HUES6 (cell line): Measurements from ENCODE around the gene SLC16A6.
"Not testable (repeated sequence)": the region's sequence is repeated elsewhere in the genome, so short reads cannot be mapped to it uniquely, and the experiment has no call there.

Experiments used
- H3K27ac ChIP-seq: 2 replicates; pipeline ENCODE4 v1.7.0; 2013; ENCODE audit warnings: low read depth, mild to moderate bottlenecking, low read length, inconsistent platforms
- H3K27me3 ChIP-seq: 2 replicates; pipeline ENCODE4 v1.6.1; 2013; ENCODE audit warnings: low read length; ENCODE audit not compliant: control insufficient read depth, insufficient read depth
- H3K36me3 ChIP-seq: 2 replicates; pipeline ENCODE4 v1.6.1; 2013; ENCODE audit warnings: low read length; ENCODE audit not compliant: control insufficient read depth, insufficient read depth
- H3K4me1 ChIP-seq: 2 replicates; pipeline ENCODE4 v1.6.1; 2013; ENCODE audit warnings: low read length; ENCODE audit not compliant: control insufficient read depth, insufficient read depth
- H3K4me3 ChIP-seq: 2 replicates; pipeline ENCODE4 v1.5.1; 2013; ENCODE audit warnings: low read depth, low read length
- H3K9ac ChIP-seq: one replicate; pipeline ENCODE4 v1.6.1; 2013; ENCODE audit warnings: mild to moderate bottlenecking, low read length
- H3K9me3 ChIP-seq: 2 replicates; pipeline ENCODE4 v1.6.1; 2013; ENCODE audit warnings: low read depth, low read length; ENCODE audit not compliant: control insufficient read depth, insufficient read depth

The SLC16A6 gene

DNA sequence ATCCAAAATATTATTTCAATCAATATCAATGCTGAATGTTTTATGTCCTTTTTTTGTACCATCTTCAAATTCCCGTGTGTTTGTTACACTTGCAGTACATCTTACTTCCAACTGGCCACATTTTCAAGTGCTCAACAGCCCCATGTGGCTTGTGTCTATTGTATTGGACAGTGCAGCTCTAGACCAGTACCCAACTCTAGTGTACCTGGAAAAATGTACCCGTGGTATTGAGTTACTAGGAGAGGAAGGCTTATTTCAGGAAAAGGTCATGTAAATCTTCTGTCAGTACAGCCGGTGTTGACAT, 31.3 kb downstream of the SLC16A6 start:
- not testable (repeated sequence) for H3K4me1 ChIP-seq, H3K9me3 ChIP-seq, H3K9ac ChIP-seq, H3K27me3 ChIP-seq, H3K27ac ChIP-seq
- peak overlapping the region; percentile 42 for H3K4me3 ChIP-seq
- peaks cover 21% of the 10 kb centered on the region for H3K36me3 ChIP-seq

DNA sequence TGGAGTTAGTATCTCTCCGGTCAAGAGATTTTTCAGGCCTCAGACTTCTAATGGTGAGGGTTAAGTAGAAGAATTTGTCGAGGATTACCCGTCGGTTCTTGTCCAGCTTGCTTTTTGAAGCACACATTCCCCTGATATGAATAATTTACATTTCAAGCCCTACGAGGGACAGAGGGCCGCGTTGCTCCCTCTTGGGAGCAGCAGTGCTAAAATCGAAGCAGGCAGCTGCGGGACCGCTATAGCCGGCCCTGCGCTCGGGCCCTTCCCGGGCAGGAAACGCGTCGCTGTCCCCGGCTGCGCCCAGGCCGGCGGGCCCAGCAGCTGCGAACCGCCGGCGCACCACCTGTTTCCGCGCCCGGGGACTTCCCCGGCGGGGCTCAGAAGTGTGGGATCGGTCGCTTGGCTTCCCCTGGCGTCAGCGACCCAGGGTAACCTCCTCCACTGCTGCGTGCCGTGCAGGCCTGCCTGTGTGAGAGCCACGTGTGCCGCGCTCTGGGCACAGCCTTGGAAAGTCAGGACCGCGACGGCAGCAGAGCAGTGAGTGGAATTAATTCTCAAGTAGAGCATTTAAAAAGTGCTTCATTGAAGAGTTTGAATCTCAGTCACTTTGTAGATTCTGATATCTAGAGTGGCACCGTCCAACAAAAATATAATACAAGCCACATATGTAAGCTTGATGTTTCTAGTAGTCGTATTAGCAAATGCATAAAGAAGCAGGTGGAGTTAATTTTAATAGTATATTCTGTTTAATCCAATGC, 31.9 kb downstream of the SLC16A6 start:
- Histone ChIP-seq H3K36me3 (peaks cover 27% of the 10 kb centered on the region), H3K9ac (peak overlapping the region; percentile 48), H3K4me3 (peak overlapping the region; percentile 53)
- H3K27me3 ChIP-seq, H3K4me1 ChIP-seq, H3K27ac ChIP-seq, H3K9me3 ChIP-seq: not testable (repeated sequence)

DNA sequence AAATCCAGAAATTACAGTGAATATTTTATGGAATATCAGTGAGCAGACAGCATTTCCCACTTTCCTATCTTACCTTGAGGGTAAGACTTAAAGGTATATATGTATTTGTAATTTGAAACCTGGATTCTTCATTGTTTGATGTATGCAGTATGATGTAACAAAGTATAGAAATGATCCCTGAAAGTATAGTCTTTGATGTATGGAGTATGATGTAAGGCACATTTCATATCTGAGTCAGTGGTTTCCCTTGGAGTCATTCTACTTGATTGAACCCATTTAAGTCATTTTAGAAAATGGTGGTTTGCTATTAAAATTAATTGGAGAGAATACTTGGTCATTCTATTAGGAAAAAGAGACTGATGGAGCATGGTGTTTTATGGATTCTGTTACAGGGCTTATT, 33.0 kb downstream of the SLC16A6 start:
- no peaks in the 10 kb centered on the region for H3K9me3 ChIP-seq
- no peaks in the 10 kb centered on the region for H3K27me3 ChIP-seq
- H3K9ac ChIP-seq, result no peak overlapping the region
- H3K27ac ChIP-seq, result no peak overlapping the region
- peaks cover 34% of the 10 kb centered on the region for H3K36me3 ChIP-seq
- H3K4me3 ChIP-seq, result no peak overlapping the region
- no peaks in the 10 kb centered on the region for H3K4me1 ChIP-seq

DNA sequence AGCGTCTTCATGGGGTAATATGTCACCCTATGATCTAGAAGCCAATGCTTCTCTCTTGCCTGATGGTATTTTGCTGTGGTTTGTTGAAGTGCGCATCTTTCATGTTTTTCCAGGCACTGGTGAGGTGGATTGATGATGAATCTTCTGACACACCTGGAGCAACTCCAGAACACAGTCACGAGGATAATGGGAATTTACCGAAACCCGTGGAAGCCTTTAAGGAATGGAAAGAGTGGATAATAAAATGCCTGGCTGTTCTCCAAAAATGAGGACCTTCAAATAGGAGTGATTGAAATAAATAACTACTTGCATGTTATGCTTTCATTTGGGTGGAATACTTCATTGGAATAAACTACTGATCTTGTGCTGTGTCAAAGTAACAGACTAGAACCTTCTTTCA, 34.2 kb downstream of the SLC16A6 start:
- not testable (repeated sequence) for H3K27ac ChIP-seq, H3K27me3 ChIP-seq, H3K9me3 ChIP-seq, H3K4me1 ChIP-seq, H3K9ac ChIP-seq, H3K4me3 ChIP-seq
- peaks cover 44% of the 10 kb centered on the region for H3K36me3 ChIP-seq

DNA sequence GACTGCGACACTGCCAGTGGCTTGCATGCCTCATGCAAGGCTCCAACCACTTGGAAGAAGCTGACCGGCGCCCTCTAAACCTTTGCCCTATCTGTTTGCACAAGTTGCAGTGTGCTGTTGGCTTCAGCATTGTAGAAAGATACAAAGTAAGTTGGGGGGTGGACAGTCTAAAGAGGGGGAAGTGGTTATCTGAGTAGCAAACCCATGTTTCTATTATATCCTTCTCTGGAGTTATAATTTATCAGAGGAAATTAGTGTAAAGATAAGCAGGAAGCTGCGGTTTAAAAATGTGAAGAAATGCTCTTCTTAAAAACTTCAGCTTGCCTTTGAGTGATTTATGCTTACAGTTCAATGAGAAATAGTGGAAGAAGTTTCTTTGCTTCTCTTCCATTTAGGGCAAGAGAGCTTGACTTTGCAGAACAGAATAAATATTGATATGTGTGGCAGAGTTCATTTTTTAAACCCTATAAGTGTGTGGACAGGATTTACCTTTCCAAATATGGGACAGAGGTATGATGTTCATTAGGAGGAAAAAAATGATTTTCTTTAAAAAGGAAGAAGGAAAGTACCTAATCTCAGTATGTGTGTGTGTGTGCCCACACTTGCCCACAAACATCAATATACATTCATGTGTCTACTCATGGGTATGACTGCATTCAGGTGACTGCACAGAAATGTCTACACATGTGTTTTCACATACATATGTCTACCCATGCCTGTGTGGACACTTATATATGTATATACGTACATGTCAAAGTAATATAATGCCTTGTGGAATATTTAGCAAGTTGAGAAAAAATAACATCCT, 35.0 kb downstream of the SLC16A6 start:
- Histone ChIP-seq H3K27ac (no peak overlapping the region), H3K9me3 (no peaks in the 10 kb centered on the region), H3K4me3 (no peak overlapping the region), H3K27me3 (no peaks in the 10 kb centered on the region), H3K36me3 (peaks cover 48% of the 10 kb centered on the region), H3K4me1 (no peaks in the 10 kb centered on the region), H3K9ac (no peak overlapping the region)

DNA sequence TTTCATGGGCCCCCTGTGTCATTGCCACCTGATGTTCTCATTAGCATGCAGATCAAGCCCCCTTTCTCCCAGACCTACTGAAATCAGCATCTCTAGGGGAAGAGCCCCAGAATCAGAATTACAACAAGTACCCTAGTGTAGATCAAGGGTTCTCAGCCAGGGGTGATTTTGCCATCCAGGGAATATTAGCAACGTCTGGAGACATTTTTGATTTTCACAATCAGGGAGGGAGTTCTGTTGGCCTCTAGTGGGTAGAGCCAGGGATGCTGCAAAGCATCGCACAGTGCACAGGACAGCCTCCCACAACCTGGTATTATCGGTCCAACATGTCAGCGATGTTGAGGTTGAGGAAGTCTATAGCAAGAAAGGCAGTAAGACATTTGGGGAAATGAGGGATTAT, 35.8 kb downstream of the SLC16A6 start:
- no peaks in the 10 kb centered on the region for H3K9me3 ChIP-seq
- no peaks in the 10 kb centered on the region for H3K27me3 ChIP-seq
- H3K27ac ChIP-seq, result no peak overlapping the region
- no peak overlapping the region for H3K9ac ChIP-seq
- H3K4me1 ChIP-seq, result no peaks in the 10 kb centered on the region
- H3K36me3 ChIP-seq, result peaks cover 55% of the 10 kb centered on the region
- H3K4me3 ChIP-seq, result no peak overlapping the region

DNA sequence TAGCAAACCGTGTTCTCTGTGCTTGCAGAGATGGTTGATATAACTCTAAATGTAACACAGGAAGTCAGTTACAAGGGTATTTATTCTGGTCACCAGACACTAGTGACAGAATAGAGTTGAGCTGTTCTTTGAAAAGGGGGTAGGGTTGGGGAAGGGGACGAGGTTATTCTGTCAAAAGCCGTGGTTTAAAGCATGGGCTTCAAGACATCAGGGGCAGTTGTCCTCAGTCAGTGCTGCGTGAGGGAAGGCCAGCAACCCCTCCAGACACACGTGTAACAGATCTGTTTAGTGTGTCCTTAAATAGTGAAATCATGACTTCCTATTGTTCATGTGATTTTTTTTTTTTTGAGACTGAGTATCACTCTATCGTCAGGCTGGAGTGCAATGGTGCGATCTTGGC, 37.5 kb downstream of the SLC16A6 start:
- not testable (repeated sequence) for H3K9me3 ChIP-seq, H3K4me3 ChIP-seq, H3K27me3 ChIP-seq, H3K4me1 ChIP-seq, H3K9ac ChIP-seq, H3K27ac ChIP-seq
- peaks cover 57% of the 10 kb centered on the region for H3K36me3 ChIP-seq

DNA sequence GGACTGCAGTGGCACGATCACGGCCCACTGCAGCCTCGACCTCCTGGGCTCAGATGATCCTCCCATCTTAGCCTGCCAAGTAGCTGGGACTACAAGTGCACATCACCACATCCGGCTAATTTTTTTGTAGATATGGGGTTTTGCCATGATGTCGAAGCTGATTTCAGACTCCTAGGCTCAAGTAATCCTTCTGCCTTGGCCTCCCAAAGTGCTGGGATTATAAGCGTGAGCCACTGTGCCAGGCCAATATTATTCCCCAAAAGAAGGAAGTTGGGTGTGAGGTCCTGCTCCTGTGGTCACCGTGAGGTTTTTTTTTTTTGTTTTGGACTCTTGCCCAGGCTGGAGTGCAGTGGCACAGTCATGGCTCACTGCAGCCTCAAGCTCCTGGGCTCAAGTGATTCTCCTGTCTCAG, 41.6 kb downstream of the SLC16A6 start:
- H3K36me3 ChIP-seq, result peaks cover 33% of the 10 kb centered on the region

DNA sequence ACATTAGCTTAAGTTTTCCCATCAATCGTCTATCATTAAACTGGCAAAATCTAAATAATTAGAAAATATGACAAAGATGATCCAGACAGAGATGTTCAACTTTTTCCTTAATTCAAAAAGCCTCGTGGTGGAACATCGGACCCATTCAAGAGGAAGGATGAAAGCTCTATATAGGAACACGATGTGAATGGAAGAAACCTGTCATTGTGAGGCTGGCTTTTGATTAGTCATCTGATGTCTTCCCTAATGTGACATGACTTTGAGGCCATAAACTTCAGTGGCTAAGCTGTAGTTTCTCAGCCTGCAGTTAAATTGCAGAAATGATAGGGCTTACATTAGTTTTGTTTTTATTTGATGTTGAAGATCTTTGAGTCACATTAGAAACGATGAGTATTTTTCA, 42.0 kb downstream of the SLC16A6 start:
- H3K36me3 ChIP-seq, result peaks cover 28% of the 10 kb centered on the region
- no peak overlapping the region for H3K9ac ChIP-seq
- peak overlapping the region; percentile 90 for H3K4me3 ChIP-seq
- no peaks in the 10 kb centered on the region for H3K27me3 ChIP-seq
- no peaks in the 10 kb centered on the region for H3K9me3 ChIP-seq
- 0 out of 2 replicates have a peak, but pooled peaks cover 6% of the 10 kb centered on the region for H3K4me1 ChIP-seq
- H3K27ac ChIP-seq, result no peak overlapping the region

More for the DNA sequence above, 41.6 kb downstream of the SLC16A6 start:
- no peaks in the 10 kb centered on the region for H3K9me3 ChIP-seq
- H3K4me3 ChIP-seq, result no peak overlapping the region
- H3K27me3 ChIP-seq, result no peaks in the 10 kb centered on the region
- no peak overlapping the region for H3K9ac ChIP-seq
- H3K4me1 ChIP-seq, result 0 out of 2 replicates have a peak, but pooled peaks cover 6% of the 10 kb centered on the region
- no peak overlapping the region for H3K27ac ChIP-seq

DNA sequence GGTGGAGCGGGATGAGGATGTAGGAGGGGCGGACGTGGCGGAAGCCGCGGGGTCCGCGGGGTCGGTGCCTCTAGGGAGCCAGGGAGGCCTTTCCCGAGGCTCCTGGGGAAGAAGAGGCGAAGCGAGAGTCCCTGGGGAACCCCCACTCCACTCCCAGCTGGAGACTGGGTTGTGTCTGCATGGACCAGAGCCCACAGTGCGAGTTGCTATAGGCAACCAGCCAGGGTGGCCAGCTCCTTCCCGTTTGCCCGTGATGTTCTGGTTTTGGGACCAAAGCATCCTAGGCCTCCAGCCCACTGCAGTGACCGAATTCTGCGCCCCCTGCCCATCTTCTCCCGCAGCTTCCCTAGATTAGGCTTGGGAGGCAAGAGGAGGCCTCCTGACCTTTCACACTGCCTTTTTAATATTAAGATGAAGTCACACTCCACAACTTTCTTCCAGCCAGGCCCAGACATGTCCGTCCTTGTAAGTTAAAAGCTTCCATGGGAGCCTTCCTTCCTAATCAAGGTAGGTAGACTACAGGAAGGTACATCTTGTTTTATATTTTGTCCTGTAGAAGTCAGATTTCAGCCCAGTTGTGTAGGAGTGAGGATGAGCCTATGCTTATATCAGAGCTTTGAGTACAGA, 42.6 kb downstream of the SLC16A6 start:
- H3K36me3 ChIP-seq, result peaks cover 23% of the 10 kb centered on the region
- H3K9me3 ChIP-seq, result no peaks in the 10 kb centered on the region
- H3K9ac ChIP-seq, result peak overlapping the region; percentile 75
- peak overlapping the region; percentile 39; the same call in 1 of the 2 replicates for H3K27ac ChIP-seq
- 0 out of 2 replicates have a peak, but pooled peaks cover 6% of the 10 kb centered on the region for H3K4me1 ChIP-seq
- H3K27me3 ChIP-seq, result no peaks in the 10 kb centered on the region
- H3K4me3 ChIP-seq, result peak overlapping the region; percentile 90
